SH-SY5Y (cell line): ENCODE measurements around the gene CLEC16A.

Source experiments
- GATA2 ChIP-seq: IDR thresholded peaks from 2 replicates; pipeline ENCODE4 v1.6.1; 2011; ENCODE audit warnings: mild to moderate bottlenecking, low read depth, low read length
- GATA3 ChIP-seq: IDR thresholded peaks from 2 replicates; pipeline ENCODE4 v1.6.1; 2011; ENCODE audit warnings: low read depth, mild to moderate bottlenecking, low read length, moderate library complexity

DNA sequence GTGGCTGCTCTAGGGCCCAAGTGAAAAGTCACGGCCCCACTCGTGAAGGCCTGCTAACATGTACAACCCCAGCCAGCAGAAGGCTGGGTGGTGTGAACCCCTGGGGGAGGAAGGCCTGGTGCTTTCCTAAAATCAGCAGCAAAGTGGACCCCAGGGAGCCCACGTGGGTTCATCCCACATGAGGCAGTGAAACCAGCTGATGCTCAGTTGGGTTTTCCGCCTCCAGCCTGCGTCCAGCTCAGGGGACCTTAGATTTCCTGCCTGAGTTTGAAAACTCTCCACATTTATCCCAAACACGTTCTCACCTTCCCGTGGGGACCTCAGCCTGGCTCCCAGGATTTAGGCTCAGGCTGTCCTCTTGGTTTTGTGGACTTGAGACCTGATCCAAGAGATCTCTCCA is 225.8 kb downstream of the CLEC16A start:
- TF ChIP-seq GATA2 (no peak), GATA3 (no peak)
